HepG2 (cell line): Measurements from ENCODE around the gene AMBRA1. TPM values are rescaled to one million over a fixed set of nuclear protein-coding genes. Genes with fewer than 3 reads are reported as not detected.

ENCODE experiments used
- ATAC-seq: fragments of 200-7000 bp; cut with Tn5 transposase; 3 replicates; pipeline ENCODE4 v1.9.1; 2020; ENCODE audit warnings: mild to moderate bottlenecking, moderate library complexity
- BruUV-seq: library from RNA; stranded (reverse); fragments of 400-500 nt; replicated peaks from 2 replicates; lab custom pipeline; 2021; lab: Mats Ljungman, UMichigan
- CTCF ChIA-PET: fragments of 300-600 bp; formaldehyde crosslinking; extraction: SDS; loops from one replicate; lab custom pipeline; 2021; ENCODE audit warnings: low total read pairs, inconsistent platforms, low intra/inter-chr PET ratio; lab: Yijun Ruan, JAX
- POLR2A ChIA-PET: fragments of 350-600 bp; sonication (Branson Sonifier 250); formaldehyde crosslinking; loops from one replicate; lab custom pipeline; 2020; ENCODE audit warnings: antibody characterized with exemption, inconsistent platforms; lab: Yijun Ruan, JAX
- DNase-seq: peaks from one replicate; pipeline ENCODE4 v3.0.0-alpha.2; 2015; ENCODE audit warnings: low spot score
- FAIRE-seq: peaks from 3 replicates; lab custom pipeline; 2011; peaks lifted over from hg19 to GRCh38; lab: Jason Lieb, UNC
- H2AFZ ChIP-seq: one replicate; pipeline ENCODE4 v1.6.1; 2011; ENCODE audit warnings: low read length, inconsistent platforms
- H3K27ac ChIP-seq: fragments of 300-600 bp; 3 replicates; pipeline ENCODE4 v1.8.0; 2011; ENCODE audit warnings: mixed run types, mild to moderate bottlenecking, mixed read lengths, low read length, inconsistent platforms; ENCODE audit not compliant: insufficient read depth; ENCODE audit errors: extremely low read length
- H3K27me3 ChIP-seq, 2 experiments: fragments of 200-600 bp in 1 of 2; 2 replicates in 1 of 2; 3 replicates in 1 of 2; pipeline versions ENCODE4 v1.6.0 to v1.8.0; 2011; ENCODE audit warnings: low read length in 2 of 2, mild to moderate bottlenecking in 2 of 2, moderate library complexity in 2 of 2, inconsistent platforms in 1 of 2; ENCODE audit not compliant: insufficient read depth in 2 of 2, control insufficient read depth in 1 of 2
- H3K36me3 ChIP-seq, 2 experiments: fragments of 200-600 bp in 1 of 2; replicated peaks in 1 of 2; 2 replicates in 1 of 2; 3 replicates in 1 of 2; pipeline versions ENCODE4 v1.5.1 to v1.8.0; 2011; ENCODE audit warnings: low read length in 2 of 2, inconsistent platforms in 1 of 2; ENCODE audit not compliant: insufficient read depth in 2 of 2, control insufficient read depth in 1 of 2
- H3K4me1 ChIP-seq: 2 replicates; pipeline ENCODE4 v1.5.1; 2012; ENCODE audit warnings: low read length, inconsistent platforms; ENCODE audit not compliant: insufficient read depth
- H3K4me2 ChIP-seq: 2 replicates; pipeline ENCODE4 v1.6.0; 2011; ENCODE audit warnings: low read depth, low read length, inconsistent platforms
- H3K4me3 ChIP-seq, 3 experiments: fragments of 200-600 bp in 1 of 3; sonication (generic), shearing (Covaris generic) in 1 of 3; replicated peaks in 1 of 3; 2 replicates each; pipeline ENCODE4 v1.5.1; 2011 to 2016; ENCODE audit warnings: low read length in 3 of 3, inconsistent platforms in 2 of 3, low read depth in 2 of 3, mild to moderate bottlenecking in 2 of 3, control low read depth in 1 of 3, mixed read lengths in 1 of 3; ENCODE audit not compliant: insufficient read depth in 1 of 3
- H3K79me2 ChIP-seq: one replicate; pipeline ENCODE4 v1.6.1; 2011; ENCODE audit warnings: low read length, inconsistent platforms; ENCODE audit not compliant: insufficient read depth
- H3K9ac ChIP-seq: 2 replicates; pipeline ENCODE4 v1.6.0; 2011; ENCODE audit warnings: mild to moderate bottlenecking, low read depth, low read length, inconsistent platforms; ENCODE audit not compliant: insufficient read depth
- H3K9me3 ChIP-seq: 2 replicates; pipeline ENCODE4 v1.5.1; 2012; ENCODE audit warnings: mild to moderate bottlenecking, low read length
- H4K20me1 ChIP-seq: 2 replicates; pipeline ENCODE4 v1.6.0; 2011; ENCODE audit warnings: inconsistent platforms, mild to moderate bottlenecking, low read length, moderate library complexity; ENCODE audit not compliant: insufficient read depth
- PHB2 ChIP-seq: fragments of 450-650 bp; IDR thresholded peaks from 2 replicates; pipeline ENCODE4 v1.6.1; 2018; ENCODE audit not compliant: partially characterized antibody
- SALL1 ChIP-seq: sonication (generic); formaldehyde crosslinking; IDR thresholded peaks from 2 replicates; pipeline ENCODE4 v1.8.0; 2022; ENCODE audit warnings: mild to moderate bottlenecking, missing genetic modification reagents
- ZNF510 ChIP-seq: sonication (generic); formaldehyde crosslinking; IDR thresholded peaks from 2 replicates; pipeline ENCODE4 v1.4.0; 2020; ENCODE audit warnings: low read depth, mild to moderate bottlenecking, missing genetic modification reagents
- ZNF567 ChIP-seq: sonication (generic); formaldehyde crosslinking; IDR thresholded peaks from 2 replicates; pipeline ENCODE4 v1.8.1; 2023; ENCODE audit warnings: mild to moderate bottlenecking, missing genetic modification reagents, borderline replicate concordance
- ZNF619 ChIP-seq: sonication (generic); formaldehyde crosslinking; IDR thresholded peaks from 2 replicates; pipeline ENCODE4 v1.4.0; 2020; ENCODE audit warnings: mild to moderate bottlenecking, missing genetic modification reagents
- WGBS: methylation state at CpG from one replicate; pipeline ENCODE4 v1.1.6; 2017; ENCODE audit warnings: low lambda C conversion rate; 5-methylcytosine and 5-hydroxymethylcytosine counted together
- in situ Hi-C: cut with HindIII; loops from 2 replicates; pipeline ENCODE4 v1.10.0; 2017; ENCODE audit warnings: low pct_unique_long_range_greater_than_20kb; ENCODE audit not compliant: extremely low pct_ligation_motif_present
- intact Hi-C: fragments of 100-400 bp; cut with micrococcal nuclease; formaldehyde crosslinking; loops from one replicate; pipeline ENCODE4 v1.10.0; 2022; ENCODE audit not compliant: unreplicated experiment
- polyA plus RNA-seq, 8 experiments: library from polyadenylated mRNA; depleted of rRNA in 3 of 8; stranded (reverse) in 7 of 8; unstranded in 1 of 8; fragments of >200 nt; fragmentation: Illumina TruSeq in 4 of 8; extraction: Trizol in 4 of 8; gene quantifications; 2 replicates each; pipeline versions ENCODE4 v1.2.1 to v1.2.3, GENCODE V29; 2011 to 2016; ENCODE audit warnings: low read depth in 4 of 8, missing spikeins in 1 of 8, mixed read lengths in 1 of 8; ENCODE audit not compliant: insufficient read depth in 1 of 8
- total RNA-seq, 5 experiments: library from RNA; depleted of rRNA; stranded (reverse); fragments of >200 nt; fragmentation: Illumina TruSeq; extraction: Trizol; gene quantifications; 2 replicates each; pipeline ENCODE4 v1.2.3, GENCODE V29; 2016; ENCODE audit warnings: low read depth in 1 of 5
- TF ChIP-seq, protein P1 (sequence below): sonication (generic); formaldehyde crosslinking; IDR thresholded peaks from 2 replicates; pipeline ENCODE4 v1.4.0; 2020; ENCODE audit warnings: missing genetic modification reagents, mild to moderate bottlenecking, borderline replicate concordance

The AMBRA1 gene
- total and polyA plus RNA-seq, 2 of the 13 experiments (the other 11 are each of a cell fraction or from before 2014, with no cell fraction given) = 15.7 to 26.0 TPM

DNA sequence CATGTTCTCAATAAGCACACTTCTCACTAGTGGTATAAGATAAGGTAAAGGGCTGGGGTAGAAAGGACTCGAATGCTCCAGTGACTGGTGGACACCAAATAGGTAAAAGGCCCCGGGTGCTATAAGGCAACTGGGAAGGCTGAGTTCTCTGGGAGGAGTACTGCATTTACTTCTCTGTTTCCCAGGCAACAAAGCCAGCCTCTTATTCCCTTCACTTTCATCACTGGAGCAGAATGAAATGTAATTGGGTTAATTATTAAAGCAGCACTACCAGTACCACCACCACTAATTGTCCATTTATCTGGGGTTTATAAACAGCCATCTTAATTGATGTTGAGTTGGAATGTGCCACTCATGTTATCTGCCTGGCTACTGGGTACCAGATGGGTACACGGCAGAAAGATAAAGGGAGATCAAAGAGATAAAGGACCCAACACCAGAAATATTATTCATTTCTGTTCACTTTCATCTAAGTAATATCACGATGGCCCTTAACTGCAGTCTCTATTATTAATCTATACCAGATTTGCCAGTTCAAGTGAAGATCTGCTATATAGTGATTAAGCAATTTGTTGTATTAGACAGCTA is 107.9 kb downstream of the AMBRA1 start:
- Histone ChIP-seq H3K79me2 (peaks cover 2% of the 10 kb centered on the region), H4K20me1 (0 out of 2 replicates have a peak, but pooled peaks cover 6% of the 10 kb centered on the region), H3K4me2 (no peak overlapping the region), H2AFZ (no peak overlapping the region), H3K9ac (no peak overlapping the region), H3K27ac (no peak overlapping the region), H3K27me3 (no peaks in the 10 kb centered on the region), H3K36me3 (peaks cover 12 to 44% of the 10 kb centered on the region in 2 experiments), H3K4me1 (no peaks in the 10 kb centered on the region), H3K9me3 (no peaks in the 10 kb centered on the region), H3K4me3 (no peak overlapping the region)
- intact Hi-C loops (no loop called here), in situ Hi-C loops (no loop called here)
- TF ChIP-seq PHB2 (no peak), ZNF510 (CRISPR knock-in tag) (no peak), ZNF619 (no peak), SALL1 (CRISPR knock-in tag) (no peak), ZNF567 (CRISPR knock-in tag) (no peak)
- TF ChIP-seq, protein P1, sequence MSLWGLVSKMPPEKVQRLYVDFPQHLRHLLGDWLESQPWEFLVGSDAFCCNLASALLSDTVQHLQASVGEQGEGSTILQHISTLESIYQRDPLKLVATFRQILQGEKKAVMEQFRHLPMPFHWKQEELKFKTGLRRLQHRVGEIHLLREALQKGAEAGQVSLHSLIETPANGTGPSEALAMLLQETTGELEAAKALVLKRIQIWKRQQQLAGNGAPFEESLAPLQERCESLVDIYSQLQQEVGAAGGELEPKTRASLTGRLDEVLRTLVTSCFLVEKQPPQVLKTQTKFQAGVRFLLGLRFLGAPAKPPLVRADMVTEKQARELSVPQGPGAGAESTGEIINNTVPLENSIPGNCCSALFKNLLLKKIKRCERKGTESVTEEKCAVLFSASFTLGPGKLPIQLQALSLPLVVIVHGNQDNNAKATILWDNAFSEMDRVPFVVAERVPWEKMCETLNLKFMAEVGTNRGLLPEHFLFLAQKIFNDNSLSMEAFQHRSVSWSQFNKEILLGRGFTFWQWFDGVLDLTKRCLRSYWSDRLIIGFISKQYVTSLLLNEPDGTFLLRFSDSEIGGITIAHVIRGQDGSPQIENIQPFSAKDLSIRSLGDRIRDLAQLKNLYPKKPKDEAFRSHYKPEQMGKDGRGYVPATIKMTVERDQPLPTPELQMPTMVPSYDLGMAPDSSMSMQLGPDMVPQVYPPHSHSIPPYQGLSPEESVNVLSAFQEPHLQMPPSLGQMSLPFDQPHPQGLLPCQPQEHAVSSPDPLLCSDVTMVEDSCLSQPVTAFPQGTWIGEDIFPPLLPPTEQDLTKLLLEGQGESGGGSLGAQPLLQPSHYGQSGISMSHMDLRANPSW (CRISPR knock-in tag) = no peak
- DNase-seq (no peak), FAIRE-seq (no peak), ATAC-seq (no peak)
- CTCF ChIA-PET = no interaction called here
- WGBS = 88% methylated on average over 4 of the region's 4 CpGs
- BruUV-seq = no TSS peak
- POLR2A ChIA-PET = no interaction called here
